ENCODE measurements around the gene VAPA.

Gene VAPA

GRCh38 chr18:9915291-9916076 is 1.7 kb downstream of the VAPA start:
- no peak for DNase-seq

GRCh38 chr18:9916077-9916639 is 2.3 kb downstream of the VAPA start:
- no peak for DNase-seq

- DNase-seq: no peak
Measured at GRCh38 chr18:9916808-9917207, 3.0 kb downstream of the VAPA start.

- no peak for DNase-seq
Measured at GRCh38 chr18:9918016-9918680, 4.3 kb downstream of the VAPA start.

- no peak for DNase-seq
Measured at GRCh38 chr18:9919564-9920232, 5.9 kb downstream of the VAPA start.

- no peak for DNase-seq
Measured at GRCh38 chr18:9922592-9923311, 8.9 kb downstream of the VAPA start.

- no peak for DNase-seq
Measured at GRCh38 chr18:9924371-9924943, 10.6 kb downstream of the VAPA start.

- DNase-seq: no peak
Measured at GRCh38 chr18:9925369-9925768, 11.6 kb downstream of the VAPA start.

GRCh38 chr18:9925795-9926194 is 12.0 kb downstream of the VAPA start:
- DNase-seq: no peak

GRCh38 chr18:9926223-9926894 is 12.5 kb downstream of the VAPA start:
- no peak for DNase-seq

GRCh38 chr18:9926977-9927376 is 13.2 kb downstream of the VAPA start:
- DNase-seq: no peak

- no peak for DNase-seq
Measured at GRCh38 chr18:9927392-9928063, 13.7 kb downstream of the VAPA start.

GRCh38 chr18:9928646-9929259 is 14.9 kb downstream of the VAPA start:
- no peak for DNase-seq

GRCh38 chr18:9930299-9930884 is 16.6 kb downstream of the VAPA start:
- DNase-seq: no peak

GRCh38 chr18:9931146-9931545 is 17.3 kb downstream of the VAPA start:
- no peak for DNase-seq

GRCh38 chr18:9931678-9932077 is 17.9 kb downstream of the VAPA start:
- no peak for DNase-seq

- no peak for DNase-seq
Measured at GRCh38 chr18:9933865-9934264, 20.0 kb downstream of the VAPA start.

- DNase-seq: no peak
Measured at GRCh38 chr18:9934274-9934673, 20.5 kb downstream of the VAPA start.

- DNase-seq: no peak
Measured at GRCh38 chr18:9941103-9941502, 27.3 kb downstream of the VAPA start.

- DNase-seq: no peak
Measured at GRCh38 chr18:9941660-9942059, 27.8 kb downstream of the VAPA start.

- DNase-seq: no peak
Measured at GRCh38 chr18:9943311-9943710, 29.5 kb downstream of the VAPA start.

Measured in DMS79 treated with DMSO at 0.1 percent for 48 hours (cell line).